Measurements from ENCODE around the gene PIK3R4. TPM values are rescaled to one million over a fixed set of nuclear protein-coding genes. Genes with fewer than 3 reads are reported as not detected.
A peak's percentile ranks its signal among the peaks of the same experiment; 100 is the strongest.

PIK3R4 gene
- polyA plus RNA-seq, 3 donors from 2014 or later = 8.3 to 26.3 (median 26.0) TPM

DNA sequence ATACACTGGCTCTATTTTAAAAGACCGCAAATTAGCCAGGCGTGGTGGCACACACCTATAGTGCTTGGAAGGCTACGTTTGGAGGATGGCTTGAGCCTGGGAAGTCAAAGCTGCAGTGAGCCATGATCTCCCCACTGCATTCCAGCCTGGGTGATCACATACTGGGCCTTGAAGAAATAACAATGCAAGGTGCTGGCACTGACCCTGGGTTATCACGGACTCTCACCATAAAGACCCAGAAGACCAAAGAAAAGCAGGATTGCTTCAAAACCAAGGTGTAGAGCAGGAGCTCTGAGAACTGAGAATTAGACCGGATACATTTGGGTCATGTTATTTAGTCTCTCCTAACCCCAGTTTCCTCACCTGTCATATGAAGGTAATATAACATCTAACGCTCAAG lies 14.8 kb downstream of the PIK3R4 start:
- DNase-seq = no peak
- H3K4me3 Mint-ChIP-seq = no peak overlapping the region
- H3K9me3 Mint-ChIP-seq = no peaks in the 10 kb centered on the region
- H3K27me3 Mint-ChIP-seq (ENCODE audit: low read depth in 3 of 3) = peaks cover 0 to 1% (median 0%) of the 10 kb centered on the region in 3 donors
- peaks cover 2 to 4% of the 10 kb centered on the region in 2 donors for H3K4me1 Mint-ChIP-seq
- H3K36me3 Mint-ChIP-seq = peaks cover 0 to 9% (median 0%) of the 10 kb centered on the region in 3 donors
- H3K27ac Mint-ChIP-seq = no peak overlapping the region

DNA sequence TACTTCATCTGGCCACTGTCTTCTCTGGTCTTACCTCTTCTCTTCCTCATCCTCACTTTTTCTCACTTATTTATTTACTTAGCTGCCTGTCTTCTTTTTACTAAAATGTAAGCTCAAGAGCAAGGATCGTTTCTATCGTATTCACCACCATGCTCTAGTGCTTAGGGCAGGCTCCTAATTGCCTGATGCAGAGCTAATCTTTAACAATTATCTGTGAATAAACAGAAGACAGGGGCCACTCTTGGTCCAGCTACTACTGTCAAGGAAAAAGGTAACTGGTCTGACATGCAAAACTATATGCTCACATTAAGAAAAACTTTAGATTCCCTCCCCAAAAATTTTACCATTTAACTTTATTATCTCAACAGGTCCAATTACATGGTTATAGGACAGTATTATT lies 17.5 kb downstream of the PIK3R4 start:
- H3K36me3 Mint-ChIP-seq = peaks cover 4 to 16% (median 5%) of the 10 kb centered on the region in 3 donors
- H3K27me3 Mint-ChIP-seq (ENCODE audit: low read depth in 3 of 3) = peaks cover 0 to 1% (median 0%) of the 10 kb centered on the region in 3 donors
- H3K27ac Mint-ChIP-seq = peak overlapping the region in 4 of 6 donors; percentile 3 to 26 (median 16)
- peaks cover 0 to 5% of the 10 kb centered on the region in 2 donors for H3K4me1 Mint-ChIP-seq
- no peaks in the 10 kb centered on the region for H3K9me3 Mint-ChIP-seq
- H3K4me3 Mint-ChIP-seq = no peak overlapping the region
- DNase-seq = no peak

DNA sequence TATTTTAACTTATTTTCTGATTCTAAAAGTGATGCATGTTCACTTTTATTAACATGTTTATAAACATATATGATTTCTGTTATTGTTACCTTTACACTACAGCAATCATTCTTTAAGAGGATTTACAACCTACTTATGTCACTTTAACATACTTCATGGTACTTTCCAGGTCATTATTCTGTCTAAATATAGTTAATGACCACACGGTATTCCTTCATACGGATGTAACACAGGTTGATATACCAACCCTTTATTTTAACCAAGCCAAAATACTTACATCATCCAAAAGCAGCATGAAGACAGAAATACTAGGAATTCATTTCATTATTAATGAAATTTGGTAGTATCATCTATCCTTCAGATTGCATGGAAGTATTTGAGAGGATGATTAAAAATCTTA lies 18.6 kb downstream of the PIK3R4 start:
- Mint-ChIP-seq H3K9me3 (no peaks in the 10 kb centered on the region), H3K27me3 (ENCODE audit: low read depth in 3 of 3) (peaks cover 0 to 1% (median 0%) of the 10 kb centered on the region in 3 donors), H3K36me3 (peaks cover 5 to 20% (median 10%) of the 10 kb centered on the region in 3 donors), H3K4me3 (peak overlapping the region in 1 of 5 donors; percentile 84), H3K4me1 (peaks cover 0 to 5% of the 10 kb centered on the region in 2 donors), H3K27ac (peak overlapping the region in 1 of 6 donors; percentile 57)
- no peak for DNase-seq

DNA sequence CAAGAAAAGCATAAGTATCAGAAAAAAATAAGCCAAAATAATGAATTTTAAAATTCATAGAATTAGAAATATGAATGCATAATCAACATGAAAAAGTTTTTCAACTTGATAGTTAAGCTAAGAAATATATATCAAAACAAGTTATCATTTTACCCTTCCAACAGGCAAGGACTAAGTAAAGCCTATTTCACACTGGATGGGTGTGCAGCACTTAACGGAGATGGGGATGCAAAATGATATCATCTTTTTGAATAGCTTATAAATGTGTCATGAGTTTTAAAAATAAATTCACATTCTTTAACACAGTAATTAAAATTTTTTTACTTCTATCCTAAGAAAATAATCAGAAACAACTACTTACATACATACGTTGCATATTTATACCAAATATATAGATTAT lies 20.9 kb downstream of the PIK3R4 start:
- Mint-ChIP-seq H3K36me3 (peaks cover 12 to 22% (median 18%) of the 10 kb centered on the region in 3 donors), H3K4me3 (no peak overlapping the region), H3K9me3 (no peaks in the 10 kb centered on the region), H3K4me1 (peaks cover 0 to 5% of the 10 kb centered on the region in 2 donors), H3K27ac (no peak overlapping the region), H3K27me3 (ENCODE audit: low read depth in 3 of 3) (no peaks in the 10 kb centered on the region)
- DNase-seq = no peak

DNA sequence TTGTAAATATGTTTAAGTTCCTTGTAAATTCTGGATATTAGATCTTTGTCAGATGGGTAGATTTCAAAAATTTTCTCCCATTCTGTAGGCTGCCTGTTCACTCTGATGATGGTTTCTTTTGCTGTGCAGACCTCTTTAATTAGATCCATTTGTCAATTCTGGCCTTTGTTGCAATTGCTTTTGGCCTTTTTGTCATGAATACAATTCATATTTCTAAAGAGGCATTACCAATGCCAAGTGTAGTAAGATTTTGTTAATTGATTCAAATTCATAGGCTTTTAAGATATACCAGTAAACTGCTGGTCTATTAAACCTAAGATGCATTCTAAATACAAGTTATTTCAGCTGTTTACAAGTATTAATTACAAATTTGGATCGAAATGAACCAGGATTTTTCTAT lies 31.0 kb downstream of the PIK3R4 start:
- no peaks in the 10 kb centered on the region for H3K4me1 Mint-ChIP-seq
- H3K9me3 Mint-ChIP-seq = no peaks in the 10 kb centered on the region
- no peak for DNase-seq
- H3K36me3 Mint-ChIP-seq = peaks cover 26 to 41% (median 34%) of the 10 kb centered on the region in 3 donors
- no peak overlapping the region for H3K27ac Mint-ChIP-seq
- H3K4me3 Mint-ChIP-seq = no peak overlapping the region
- no peaks in the 10 kb centered on the region for H3K27me3 Mint-ChIP-seq (ENCODE audit: low read depth in 3 of 3)

DNA sequence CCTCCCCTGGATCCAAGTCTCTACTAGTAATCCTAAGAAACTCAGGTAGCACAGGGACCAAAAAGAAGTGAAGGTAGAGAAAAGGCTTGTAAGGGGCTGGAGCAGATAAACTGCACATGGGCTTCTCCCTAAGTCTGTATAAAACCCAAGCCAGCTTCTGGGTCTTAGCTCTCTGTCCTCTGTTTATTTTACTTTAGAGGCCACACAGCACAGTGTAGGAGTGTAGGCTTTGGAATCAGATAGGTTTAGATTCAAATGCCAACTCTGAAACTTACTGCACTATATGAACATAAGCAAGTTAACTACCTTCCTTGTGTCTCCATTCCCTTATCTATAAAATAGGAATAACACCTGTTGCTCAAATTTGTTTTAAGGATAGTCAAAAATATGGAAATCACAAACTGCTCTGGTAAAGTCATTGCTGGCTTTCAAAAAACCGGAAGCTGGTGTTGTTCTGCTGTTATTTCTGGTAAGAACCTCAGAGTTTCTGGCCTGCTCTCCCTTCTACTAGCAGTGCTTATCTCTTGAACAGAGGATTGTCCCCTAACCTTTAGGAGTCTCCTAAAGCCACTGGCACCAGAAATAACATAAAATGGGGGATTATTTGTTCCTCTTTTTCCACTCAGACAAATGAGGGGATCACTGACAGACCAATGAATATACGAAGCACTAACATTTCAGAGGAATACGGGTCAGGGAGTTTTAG lies 33.8 kb downstream of the PIK3R4 start:
- no peaks in the 10 kb centered on the region for H3K9me3 Mint-ChIP-seq

DNA sequence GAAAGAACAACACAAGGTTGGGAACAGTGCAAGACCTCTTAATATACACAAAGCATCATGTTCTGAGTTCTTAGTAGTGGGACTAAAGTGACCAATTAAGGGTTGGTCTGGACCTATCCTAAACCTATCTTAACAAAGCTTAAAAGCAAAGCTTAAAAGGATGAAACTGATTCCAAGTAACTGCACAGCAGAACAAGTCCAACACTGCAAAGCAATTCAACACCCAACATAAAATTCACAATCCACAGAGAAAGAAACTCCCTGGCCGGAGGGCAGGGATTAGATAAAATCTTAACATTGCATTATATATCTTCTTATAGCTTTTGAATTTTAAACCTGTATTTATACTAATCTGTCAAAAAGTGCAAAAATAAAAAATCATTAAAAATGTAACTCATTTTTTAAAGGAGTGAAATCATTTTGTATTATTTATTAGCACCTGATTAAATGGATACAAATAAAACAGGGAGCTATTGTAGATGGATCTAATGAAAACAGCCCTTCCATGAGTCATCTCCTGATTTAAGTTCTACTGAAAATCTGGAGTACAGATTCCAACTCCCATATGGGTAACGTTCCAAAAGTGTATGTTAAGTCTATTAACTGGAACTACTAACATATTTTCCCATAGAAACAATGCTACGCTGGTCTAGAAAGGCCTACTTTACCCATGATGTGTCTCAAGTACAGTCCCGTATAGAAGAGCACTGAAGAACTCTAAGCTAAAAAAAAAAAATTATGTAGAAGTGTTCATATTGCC lies 34.9 kb downstream of the PIK3R4 start:
- no peaks in the 10 kb centered on the region for H3K9me3 Mint-ChIP-seq
- H3K27ac Mint-ChIP-seq = no peak overlapping the region
- no peak for DNase-seq
- H3K27me3 Mint-ChIP-seq (ENCODE audit: low read depth in 3 of 3) = no peaks in the 10 kb centered on the region
- H3K4me1 Mint-ChIP-seq = no peaks in the 10 kb centered on the region
- H3K4me3 Mint-ChIP-seq = no peak overlapping the region
- H3K36me3 Mint-ChIP-seq = peaks cover 19 to 43% (median 36%) of the 10 kb centered on the region in 3 donors

More for the DNA sequence above, 33.8 kb downstream of the PIK3R4 start:
- H3K4me3 Mint-ChIP-seq = no peak overlapping the region
- no peaks in the 10 kb centered on the region for H3K4me1 Mint-ChIP-seq
- H3K27ac Mint-ChIP-seq = peak overlapping the region in 1 of 6 donors; percentile 50
- no peak for DNase-seq
- H3K27me3 Mint-ChIP-seq (ENCODE audit: low read depth in 3 of 3) = no peaks in the 10 kb centered on the region
- H3K36me3 Mint-ChIP-seq = peaks cover 24 to 47% (median 35%) of the 10 kb centered on the region in 3 donors

DNA sequence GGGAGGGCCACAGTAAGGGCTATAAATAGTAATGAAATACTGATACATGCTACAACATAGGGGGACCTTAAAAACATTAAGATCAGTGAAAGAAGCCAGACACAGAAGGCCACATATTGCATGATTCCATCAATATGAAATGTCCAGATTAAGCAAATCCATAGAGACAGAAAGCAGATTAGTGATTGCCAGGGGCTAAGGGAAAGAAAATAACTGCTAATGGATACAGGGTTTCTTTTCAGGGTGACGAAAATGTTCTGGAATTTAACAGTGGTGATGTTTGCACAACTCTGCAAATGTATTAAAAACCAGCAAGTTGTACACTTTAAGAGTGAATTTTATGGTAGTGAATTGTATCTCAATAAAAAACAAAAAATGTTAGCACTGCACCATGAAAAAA lies 37.0 kb downstream of the PIK3R4 start:
- Mint-ChIP-seq H3K27me3 (ENCODE audit: low read depth in 3 of 3) (no peaks in the 10 kb centered on the region), H3K9me3 (no peaks in the 10 kb centered on the region), H3K4me3 (no peak overlapping the region), H3K4me1 (no peaks in the 10 kb centered on the region), H3K36me3 (peaks cover 17 to 40% (median 31%) of the 10 kb centered on the region in 3 donors), H3K27ac (no peak overlapping the region)
- no peak for DNase-seq

DNA sequence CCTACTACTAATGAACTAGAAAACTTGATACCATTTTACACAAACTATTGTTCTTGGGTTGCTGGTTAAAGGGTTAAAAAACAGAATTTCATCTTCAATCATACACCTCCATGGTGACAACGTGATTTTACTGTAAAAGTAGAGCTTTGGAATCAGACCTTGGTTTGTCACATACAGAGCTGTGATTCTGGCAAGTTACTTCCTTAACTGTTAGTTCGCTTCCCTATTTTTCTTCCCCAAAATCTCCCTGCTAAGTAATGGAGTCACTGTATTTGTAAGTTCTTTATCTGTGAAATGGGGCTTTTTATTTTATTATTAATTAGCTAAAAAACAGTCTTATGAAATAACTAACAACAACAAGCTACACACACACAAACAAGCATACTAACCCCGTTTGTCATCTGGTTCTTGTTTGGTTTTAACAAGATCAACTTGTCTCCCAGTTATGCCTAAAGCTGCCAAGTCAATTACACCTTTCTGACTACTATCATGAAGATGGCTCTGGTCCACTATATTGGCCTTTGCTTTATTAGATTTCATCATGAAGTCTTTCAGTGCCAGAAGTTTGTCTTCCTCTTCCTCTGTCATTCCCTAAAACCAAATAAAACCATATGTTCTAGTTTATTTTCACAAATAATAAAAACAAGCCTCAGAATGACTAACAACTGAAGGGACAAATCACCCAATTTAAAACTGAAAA lies 38.6 kb downstream of the PIK3R4 start:
- Mint-ChIP-seq H3K4me3 (no peak overlapping the region), H3K27ac (peak overlapping the region in 1 of 6 donors; percentile 34), H3K4me1 (no peaks in the 10 kb centered on the region), H3K27me3 (ENCODE audit: low read depth in 3 of 3) (no peaks in the 10 kb centered on the region), H3K36me3 (peaks cover 18 to 45% (median 28%) of the 10 kb centered on the region in 3 donors), H3K9me3 (no peaks in the 10 kb centered on the region)
- DNase-seq = no peak

DNA sequence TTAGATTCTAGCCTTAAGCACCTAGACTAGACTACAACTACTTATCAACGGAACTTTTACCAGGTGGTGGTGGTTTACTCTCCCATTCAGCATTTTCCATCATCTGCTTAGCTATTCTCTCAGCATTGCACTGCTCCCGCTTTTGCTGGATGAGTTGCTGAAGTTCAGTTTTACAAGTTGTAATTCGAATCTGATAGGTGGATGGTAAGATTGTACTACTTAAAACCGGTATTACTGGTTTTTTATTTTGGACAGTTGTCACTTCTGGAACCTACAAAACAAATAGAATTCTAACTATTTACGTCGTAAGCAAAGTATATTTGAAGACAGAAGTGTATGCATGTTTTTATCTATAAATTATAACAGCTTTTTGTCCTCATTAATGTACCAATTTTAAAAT lies 41.1 kb downstream of the PIK3R4 start:
- H3K4me1 Mint-ChIP-seq = no peaks in the 10 kb centered on the region
- no peak overlapping the region for H3K4me3 Mint-ChIP-seq
- DNase-seq = no peak
- H3K27me3 Mint-ChIP-seq (ENCODE audit: low read depth in 3 of 3) = no peaks in the 10 kb centered on the region
- H3K36me3 Mint-ChIP-seq = peaks cover 27 to 57% (median 38%) of the 10 kb centered on the region in 3 donors
- H3K27ac Mint-ChIP-seq = no peak overlapping the region
- no peaks in the 10 kb centered on the region for H3K9me3 Mint-ChIP-seq

DNA sequence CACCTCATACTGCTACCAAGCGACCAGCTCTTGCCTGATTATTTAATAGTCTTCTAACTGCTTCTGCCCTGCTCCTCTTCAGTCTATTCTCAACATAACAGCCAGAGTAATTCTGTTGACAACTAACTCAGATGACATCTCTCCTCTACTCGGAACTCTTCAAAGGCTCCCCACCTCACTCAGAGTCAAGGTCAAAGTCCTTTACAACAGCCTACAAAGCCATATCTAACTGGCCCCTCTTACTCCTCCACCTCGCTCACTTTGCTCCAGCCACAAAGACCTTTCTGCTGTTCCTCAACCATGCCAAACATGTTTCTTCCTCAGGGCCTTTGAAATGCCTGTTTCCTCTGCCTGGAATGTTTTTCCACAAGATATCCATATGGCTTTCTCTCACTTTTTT lies 43.6 kb downstream of the PIK3R4 start:
- Mint-ChIP-seq H3K9me3 (no peaks in the 10 kb centered on the region), H3K36me3 (peaks cover 34 to 66% (median 38%) of the 10 kb centered on the region in 3 donors), H3K4me3 (no peak overlapping the region), H3K4me1 (no peaks in the 10 kb centered on the region), H3K27me3 (ENCODE audit: low read depth in 3 of 3) (no peaks in the 10 kb centered on the region), H3K27ac (peak overlapping the region in 1 of 6 donors; percentile 13)
- no peak for DNase-seq

DNA sequence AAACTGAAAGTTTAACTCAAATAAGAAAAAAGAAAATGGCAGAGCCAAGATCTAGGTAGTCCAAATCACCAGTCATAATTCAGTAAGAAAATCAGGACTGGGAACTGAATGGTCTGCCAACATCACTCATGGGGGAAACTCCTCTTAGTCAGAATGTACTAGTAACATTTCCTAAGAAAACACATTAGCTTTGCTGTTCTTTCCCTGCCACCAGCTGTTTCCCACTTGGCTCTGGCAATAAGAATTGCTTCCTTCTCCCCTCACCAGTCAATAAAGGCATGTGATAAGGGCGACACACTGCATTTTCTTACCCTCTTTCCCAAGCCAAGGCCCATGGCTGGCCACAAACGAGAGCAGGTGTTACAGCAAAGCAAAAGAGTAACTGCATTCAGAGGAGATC lies 46.1 kb downstream of the PIK3R4 start:
- peaks cover 33 to 59% (median 42%) of the 10 kb centered on the region in 3 donors for H3K36me3 Mint-ChIP-seq
- H3K27me3 Mint-ChIP-seq (ENCODE audit: low read depth in 3 of 3) = no peaks in the 10 kb centered on the region
- H3K4me1 Mint-ChIP-seq = no peaks in the 10 kb centered on the region
- H3K9me3 Mint-ChIP-seq = no peaks in the 10 kb centered on the region
- no peak overlapping the region for H3K27ac Mint-ChIP-seq
- DNase-seq = no peak
- H3K4me3 Mint-ChIP-seq = no peak overlapping the region

DNA sequence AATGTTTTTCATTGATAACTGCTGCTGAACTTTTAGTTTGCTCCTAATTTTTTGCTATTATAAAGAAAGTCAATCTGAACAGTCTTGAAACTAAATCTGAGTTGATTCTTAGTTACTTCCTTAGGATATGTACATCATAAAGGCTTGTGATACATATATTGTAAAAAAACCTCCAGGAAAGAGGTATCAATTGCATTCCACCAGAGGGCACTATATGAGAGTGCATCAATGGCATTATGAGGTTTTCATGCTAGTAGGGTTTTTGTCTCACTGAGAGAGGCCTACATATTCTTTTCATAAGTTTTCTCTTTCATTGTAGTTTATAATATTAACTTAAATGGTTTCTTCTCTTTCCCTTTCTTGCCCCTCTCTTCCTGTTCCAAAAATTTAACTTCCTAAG lies 46.9 kb downstream of the PIK3R4 start:
- no peak overlapping the region for H3K4me3 Mint-ChIP-seq
- H3K4me1 Mint-ChIP-seq = no peaks in the 10 kb centered on the region
- H3K36me3 Mint-ChIP-seq = peaks cover 29 to 60% (median 42%) of the 10 kb centered on the region in 3 donors
- H3K27me3 Mint-ChIP-seq (ENCODE audit: low read depth in 3 of 3) = no peaks in the 10 kb centered on the region
- H3K27ac Mint-ChIP-seq = no peak overlapping the region
- DNase-seq = no peak
- H3K9me3 Mint-ChIP-seq = no peaks in the 10 kb centered on the region

DNA sequence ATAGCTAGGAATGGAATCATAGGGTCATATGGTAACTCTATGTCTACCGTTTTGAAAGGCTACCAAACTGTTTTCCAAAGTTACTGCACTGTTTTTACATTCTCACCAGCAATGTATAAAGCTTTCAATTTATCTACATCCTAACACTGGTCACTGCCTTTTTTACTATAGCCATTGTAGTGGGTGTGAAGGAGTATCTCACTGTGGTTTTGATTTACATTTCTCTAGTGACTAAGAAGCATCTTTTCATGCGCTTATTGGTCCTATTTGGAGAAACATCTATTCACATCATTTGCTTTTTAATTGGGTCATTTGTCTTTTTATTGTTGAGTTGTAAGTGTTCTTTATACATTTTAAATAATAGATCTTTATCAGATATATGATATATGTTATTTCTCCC lies 53.3 kb downstream of the PIK3R4 start:
- Mint-ChIP-seq H3K36me3 (peaks cover 22 to 47% (median 44%) of the 10 kb centered on the region in 3 donors), H3K4me3 (no peak overlapping the region), H3K9me3 (no peaks in the 10 kb centered on the region), H3K27me3 (ENCODE audit: low read depth in 3 of 3) (no peaks in the 10 kb centered on the region), H3K27ac (no peak overlapping the region), H3K4me1 (no peaks in the 10 kb centered on the region)
- DNase-seq = no peak

All from immature natural killer cell (primary cell).